HG03097 (cell line): ENCODE measurements around the gene SPIRE2.
"Not testable (repeated sequence)": the region's sequence is repeated elsewhere in the genome, so short reads cannot be mapped to it uniquely, and the experiment has no call there.

ENCODE experiments used
- ATAC-seq: cut with Tn5 transposase; IDR thresholded peaks from one replicate; pipeline ENCODE4 v1.9.1; 2021; ENCODE audit not compliant: unreplicated experiment, low FRiP score

Gene SPIRE2

DNA sequence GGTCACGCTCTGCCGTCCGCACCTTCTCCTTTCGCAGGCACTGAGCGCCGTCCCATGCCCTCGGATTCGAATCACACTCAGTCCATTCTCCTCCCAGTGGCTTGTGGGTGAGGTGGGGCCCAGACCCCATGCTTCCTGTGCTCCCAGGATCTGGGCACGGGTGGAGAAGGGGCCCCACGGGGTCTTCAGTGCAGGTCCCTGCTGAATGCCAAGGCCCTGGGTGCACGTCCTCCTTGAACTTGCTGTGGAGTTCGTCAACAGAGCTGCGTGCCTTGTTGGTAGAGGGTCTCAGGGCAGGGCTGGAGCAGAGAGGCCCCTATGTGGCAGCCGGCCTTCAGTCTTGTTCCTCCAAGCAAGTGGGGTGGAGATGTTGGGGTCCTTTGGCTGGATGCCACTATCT is 83.1 kb downstream of the SPIRE2 start:
- ATAC-seq, result no peak

DNA sequence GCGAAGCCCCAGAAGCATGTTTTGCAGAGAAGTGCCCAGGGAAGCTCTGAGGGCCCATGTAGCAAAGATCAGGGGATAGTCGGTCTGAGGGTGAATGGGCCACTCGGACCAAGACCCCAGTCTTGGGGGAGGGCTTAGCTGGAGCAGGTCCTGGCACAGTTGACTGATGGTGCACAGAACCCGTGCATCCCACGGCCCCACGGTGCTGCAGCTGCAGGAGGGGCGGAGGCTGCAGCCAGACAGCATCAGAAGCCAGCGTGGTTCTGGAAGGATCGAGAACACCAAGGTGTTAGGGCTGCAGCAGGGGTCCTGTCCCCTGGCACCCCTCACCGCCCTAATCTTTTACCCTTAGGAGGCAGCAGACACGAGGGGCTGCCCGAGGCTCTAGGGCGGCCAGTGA is 83.9 kb downstream of the SPIRE2 start:
- no peak for ATAC-seq

DNA sequence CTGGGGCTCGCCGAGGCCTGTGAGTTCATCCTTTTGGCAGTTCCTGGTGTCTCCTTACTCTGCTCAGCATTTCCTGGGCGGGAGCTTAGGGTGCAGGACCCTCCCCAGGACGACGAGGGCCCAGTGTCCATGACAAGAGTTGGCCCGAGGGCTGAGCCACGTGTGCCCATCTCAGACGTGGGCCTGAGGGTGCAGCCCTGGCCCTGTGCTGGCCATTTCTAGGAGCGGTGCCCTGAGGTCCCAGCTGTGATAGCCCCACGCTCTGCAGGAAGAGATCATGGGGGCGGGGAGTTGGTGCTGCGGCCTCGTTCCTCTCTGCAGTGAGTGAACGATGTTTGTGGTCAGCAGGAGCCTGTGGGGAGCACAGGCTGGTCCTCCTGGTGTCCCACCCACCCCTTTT is 84.4 kb downstream of the SPIRE2 start:
- ATAC-seq, result no peak

DNA sequence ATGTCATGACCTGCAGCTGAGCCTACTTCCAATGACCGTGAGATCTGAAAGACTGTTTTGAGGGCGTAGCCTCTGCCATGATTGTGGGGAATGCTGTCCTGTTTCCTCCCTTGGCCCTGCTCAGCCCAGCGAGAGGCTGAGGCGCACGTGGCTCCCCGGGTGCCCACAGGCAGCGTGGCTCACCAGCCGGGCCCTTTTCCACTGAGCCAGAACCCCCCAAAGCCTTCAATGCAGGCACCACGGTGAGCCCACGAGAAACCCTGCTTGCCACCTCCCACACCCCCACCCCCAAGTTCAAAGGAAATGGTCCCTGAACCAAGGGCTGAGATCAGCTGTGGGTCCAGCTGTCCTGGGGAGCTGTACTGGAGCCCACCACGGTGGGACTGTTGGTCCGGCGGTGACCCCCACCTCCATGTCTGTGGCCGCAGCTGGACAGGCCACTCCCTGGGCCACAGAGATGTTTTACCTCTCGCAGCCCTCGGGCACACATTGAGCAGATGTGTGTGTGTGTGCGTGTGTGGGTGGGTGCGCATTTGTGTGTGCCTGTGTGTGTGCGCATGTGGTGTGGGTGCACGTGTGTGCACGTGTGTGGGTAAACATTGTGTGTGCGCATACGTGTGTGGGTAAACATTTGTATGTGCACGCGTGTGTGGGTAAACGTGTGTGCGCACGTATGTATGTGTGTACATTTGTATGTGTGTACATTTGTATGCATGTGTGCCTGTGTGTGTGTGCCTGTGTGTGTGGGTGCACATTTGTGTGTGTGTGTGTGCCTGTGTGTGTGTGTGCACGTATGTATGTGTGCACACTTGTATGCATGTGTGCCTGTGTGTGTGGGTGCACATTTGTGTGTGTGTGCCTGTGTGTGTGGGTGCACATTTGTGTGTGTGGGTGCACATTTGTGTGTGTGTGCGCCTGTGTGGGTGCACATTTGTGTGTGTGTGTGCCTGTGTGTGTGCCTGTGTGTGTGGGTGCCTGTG is 85.4 kb downstream of the SPIRE2 start:
- ATAC-seq, result no peak

DNA sequence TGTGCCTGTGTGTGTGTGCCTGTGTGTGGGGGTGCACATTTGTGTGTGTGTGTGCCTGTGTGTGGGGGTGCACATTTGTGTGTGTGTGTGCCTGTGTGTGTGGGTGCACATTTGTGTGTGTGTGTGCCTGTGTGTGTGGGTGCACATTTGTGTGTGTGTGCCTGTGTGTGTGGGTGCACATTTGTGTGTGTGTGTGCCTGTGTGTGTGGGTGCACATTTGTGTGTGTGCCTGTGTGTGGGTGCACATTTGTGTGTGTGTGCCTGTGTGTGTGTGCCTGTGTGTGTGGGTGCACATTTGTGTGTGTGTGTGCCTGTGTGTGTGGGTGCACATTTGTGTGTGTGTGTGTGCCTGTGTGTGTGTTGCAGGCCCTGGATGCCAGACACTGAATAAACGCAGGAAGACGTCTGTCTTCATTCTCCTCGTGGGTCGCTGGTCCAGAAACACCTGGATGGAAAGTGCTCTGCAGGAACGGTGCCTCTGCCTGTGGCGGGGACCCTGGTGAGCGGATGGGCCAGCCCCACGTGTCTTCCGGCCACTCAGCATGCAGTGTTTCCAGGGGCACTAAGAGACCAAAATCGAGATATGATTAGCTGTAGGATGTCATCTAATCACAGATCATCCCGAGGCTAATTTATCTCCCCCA is 86.5 kb downstream of the SPIRE2 start:
- not testable (repeated sequence) for ATAC-seq

DNA sequence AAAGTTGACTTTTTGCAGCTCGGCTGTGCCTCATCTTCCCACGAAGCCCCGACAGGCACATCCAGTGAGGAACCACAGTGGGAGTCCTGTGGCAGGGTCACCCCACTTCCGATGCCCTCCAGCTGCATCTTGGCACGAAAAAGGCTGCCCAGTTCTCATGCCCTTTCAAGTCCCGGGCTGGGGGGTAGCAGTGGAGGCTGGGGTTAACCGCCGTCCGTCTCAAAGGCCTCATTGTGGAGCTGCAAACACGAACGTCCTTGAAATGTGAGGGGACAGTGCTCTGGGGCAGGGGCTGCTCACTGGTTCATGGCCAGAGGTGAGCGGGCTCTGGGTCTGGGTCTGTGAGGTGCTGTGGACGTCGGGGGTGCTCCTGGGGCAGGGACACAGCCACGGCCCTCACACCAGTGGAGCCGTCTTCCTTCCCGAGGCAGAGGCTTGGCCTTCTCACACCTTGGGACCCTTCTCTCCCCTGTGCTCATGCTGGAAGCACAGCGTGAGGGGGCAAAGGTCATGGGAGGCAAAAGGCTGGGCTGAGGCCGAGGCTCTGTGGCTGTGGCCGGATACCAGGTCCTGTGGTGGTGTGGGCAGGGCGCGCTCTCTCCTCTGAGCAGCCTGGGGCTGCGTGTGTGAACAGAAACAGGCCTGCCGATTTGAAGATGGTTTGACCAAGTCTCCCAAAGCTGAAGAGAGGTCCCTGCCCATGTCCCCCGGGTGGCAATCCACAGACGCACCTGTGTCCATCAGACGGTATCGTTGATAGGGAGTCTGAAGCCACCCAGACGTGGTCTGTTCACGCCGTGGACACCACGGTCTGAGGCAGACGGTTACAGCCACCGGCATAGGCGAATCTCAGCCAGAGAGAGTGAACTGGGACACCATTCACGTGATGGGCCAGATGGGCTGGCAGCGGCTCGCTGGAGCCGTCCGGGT is 87.3 kb downstream of the SPIRE2 start:
- ATAC-seq, result no peak

DNA sequence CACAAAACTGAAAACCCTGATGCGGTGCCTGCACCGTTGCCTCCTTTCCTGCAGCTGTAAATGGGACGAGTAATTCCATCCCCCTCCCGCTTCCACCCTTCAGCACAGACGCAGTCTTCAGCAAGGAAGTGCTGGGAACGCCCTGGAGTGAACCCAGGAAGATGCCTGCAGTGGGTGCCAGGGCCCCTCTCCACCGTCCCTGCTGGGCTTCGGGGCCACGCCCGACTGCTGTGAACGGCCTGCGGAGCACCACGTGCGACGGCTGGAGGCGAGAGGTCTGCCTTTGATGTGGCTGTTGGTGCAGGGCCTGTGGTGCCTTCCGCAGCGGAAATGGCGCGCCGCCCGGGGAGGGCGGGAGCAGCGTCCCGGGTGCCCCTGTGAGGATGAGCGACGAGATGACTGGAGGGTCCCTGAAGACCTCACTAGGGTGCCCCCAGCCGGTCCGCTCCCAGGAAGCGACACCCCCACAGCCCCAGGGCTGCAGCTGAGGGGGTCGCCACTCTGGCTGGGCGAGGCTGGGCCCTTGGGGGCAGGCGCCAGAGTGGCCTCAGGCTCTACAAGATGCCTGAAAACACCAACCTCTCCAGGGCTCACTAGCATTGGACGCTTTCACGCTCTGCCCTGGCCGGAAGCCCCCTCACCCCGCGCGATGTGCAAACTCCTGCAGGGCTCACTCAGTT is 89.6 kb downstream of the SPIRE2 start:
- peak; percentile 71 for ATAC-seq

DNA sequence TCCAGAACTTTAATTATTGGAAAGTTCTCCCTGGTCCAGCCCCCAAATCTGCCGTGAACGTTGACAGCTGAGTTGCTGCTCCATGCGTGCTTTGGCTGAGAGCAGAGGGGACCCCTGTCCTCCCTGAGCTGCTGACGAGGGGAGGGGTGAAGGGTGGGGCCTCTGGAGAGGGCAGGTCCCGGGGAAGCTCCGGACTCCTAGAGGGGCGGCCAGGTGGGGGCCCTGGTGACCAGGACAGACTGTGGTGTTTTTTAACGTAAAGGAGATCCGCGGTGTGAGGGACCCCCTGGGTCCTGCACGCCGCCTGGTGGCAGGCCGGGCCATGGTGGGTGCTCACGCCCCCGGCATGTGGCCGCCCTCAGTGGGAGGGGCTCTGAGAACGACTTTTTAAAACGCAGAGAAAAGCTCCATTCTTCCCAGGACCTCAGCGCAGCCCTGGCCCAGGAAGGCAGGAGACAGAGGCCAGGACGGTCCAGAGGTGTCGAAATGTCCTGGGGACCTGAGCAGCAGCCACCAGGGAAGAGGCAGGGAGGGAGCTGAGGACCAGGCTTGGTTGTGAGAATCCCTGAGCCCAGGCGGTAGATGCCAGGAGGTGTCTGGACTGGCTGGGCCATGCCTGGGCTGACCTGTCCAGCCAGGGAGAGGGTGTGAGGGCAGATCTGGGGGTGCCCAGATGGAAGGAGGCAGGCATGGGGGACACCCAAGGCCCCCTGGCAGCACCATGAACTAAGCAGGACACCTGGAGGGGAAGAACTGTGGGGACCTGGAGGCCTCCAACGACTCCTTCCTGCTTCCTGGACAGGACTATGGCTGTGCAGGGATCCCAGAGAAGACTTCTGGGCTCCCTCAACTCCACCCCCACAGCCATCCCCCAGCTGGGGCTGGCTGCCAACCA is 90.4 kb downstream of the SPIRE2 start, which contains the start of gene MC1R:
Gene MC1R, plus strand, starts transcription at position 410 of the 895 bp plus-strand sequence. Its CDS starts 397 bp downstream, at position 807.
- no peak for ATAC-seq

DNA sequence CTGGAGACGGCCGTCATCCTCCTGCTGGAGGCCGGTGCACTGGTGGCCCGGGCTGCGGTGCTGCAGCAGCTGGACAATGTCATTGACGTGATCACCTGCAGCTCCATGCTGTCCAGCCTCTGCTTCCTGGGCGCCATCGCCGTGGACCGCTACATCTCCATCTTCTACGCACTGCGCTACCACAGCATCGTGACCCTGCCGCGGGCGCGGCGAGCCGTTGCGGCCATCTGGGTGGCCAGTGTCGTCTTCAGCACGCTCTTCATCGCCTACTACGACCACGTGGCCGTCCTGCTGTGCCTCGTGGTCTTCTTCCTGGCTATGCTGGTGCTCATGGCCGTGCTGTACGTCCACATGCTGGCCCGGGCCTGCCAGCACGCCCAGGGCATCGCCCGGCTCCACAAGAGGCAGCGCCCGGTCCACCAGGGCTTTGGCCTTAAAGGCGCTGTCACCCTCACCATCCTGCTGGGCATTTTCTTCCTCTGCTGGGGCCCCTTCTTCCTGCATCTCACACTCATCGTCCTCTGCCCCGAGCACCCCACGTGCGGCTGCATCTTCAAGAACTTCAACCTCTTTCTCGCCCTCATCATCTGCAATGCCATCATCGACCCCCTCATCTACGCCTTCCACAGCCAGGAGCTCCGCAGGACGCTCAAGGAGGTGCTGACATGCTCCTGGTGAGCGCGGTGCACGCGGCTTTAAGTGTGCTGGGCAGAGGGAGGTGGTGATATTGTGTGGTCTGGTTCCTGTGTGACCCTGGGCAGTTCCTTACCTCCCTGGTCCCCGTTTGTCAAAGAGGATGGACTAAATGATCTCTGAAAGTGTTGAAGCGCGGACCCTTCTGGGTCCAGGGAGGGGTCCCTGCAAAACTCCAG is 91.5 kb downstream of the SPIRE2 start:
- no peak for ATAC-seq

DNA sequence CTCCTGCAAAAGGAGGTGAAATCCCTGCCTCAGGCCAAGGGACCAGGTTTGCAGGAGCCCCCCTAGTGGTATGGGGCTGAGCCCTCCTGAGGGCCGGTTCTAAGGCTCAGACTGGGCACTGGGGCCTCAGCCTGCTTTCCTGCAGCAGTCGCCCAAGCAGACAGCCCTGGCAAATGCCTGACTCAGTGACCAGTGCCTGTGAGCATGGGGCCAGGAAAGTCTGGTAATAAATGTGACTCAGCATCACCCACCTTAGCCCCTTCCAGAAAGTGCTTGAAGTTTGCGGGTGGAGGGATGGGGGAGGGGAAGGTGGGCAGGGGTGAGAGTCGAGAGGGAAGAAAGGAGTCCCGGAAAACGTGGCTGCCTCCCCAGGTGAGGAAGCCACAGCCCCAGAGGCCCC is 92.4 kb downstream of the SPIRE2 start:
- no peak for ATAC-seq
